Esophagus muscularis mucosa (tissue), 4 donors: Measurements from ENCODE around the gene FAM120B. TPM values are rescaled to one million over a fixed set of nuclear protein-coding genes. Genes with fewer than 3 reads are reported as not detected.

ENCODE experiments used
- DNase-seq: peaks from one replicate; pipeline ENCODE4 v3.0.0-alpha.2; 2017; ENCODE audit errors: extremely low spot score
- H3K27ac ChIP-seq, 4 donors: fragments of 200-600 bp; sonication (generic); replicated peaks in 1 of 4; 1 replicate in 3 of 4; 2 replicates in 1 of 4; pipeline ENCODE4 v1.5.1; 2016 to 2019; ENCODE audit warnings: mild to moderate bottlenecking in 1 of 4
- H3K27me3 ChIP-seq, 4 donors: fragments of 200-600 bp; sonication (generic); one replicate each; pipeline versions ENCODE4 v1.5.1 to v1.6.0; 2016 to 2019
- H3K36me3 ChIP-seq, 4 donors: fragments of 200-600 bp; sonication (generic); one replicate each; pipeline ENCODE4 v1.5.1; 2016 to 2019
- H3K4me1 ChIP-seq, 4 donors: fragments of 200-600 bp; sonication (generic); one replicate each; pipeline ENCODE4 v1.5.1; 2016 to 2019
- H3K4me3 ChIP-seq, 4 donors: fragments of 200-600 bp; sonication (generic); 1 replicate in 2 of 4; 2 replicates in 2 of 4; pipeline ENCODE4 v1.5.1; 2016 to 2019; ENCODE audit warnings: mild to moderate bottlenecking in 4 of 4, moderate library complexity in 1 of 4
- H3K9me3 ChIP-seq, 4 donors: fragments of 200-600 bp; sonication (generic); 1 replicate in 3 of 4; 2 replicates in 1 of 4; pipeline ENCODE4 v1.5.1; 2016 to 2019
- EP300 ChIP-seq: sonication (generic); formaldehyde crosslinking; IDR thresholded peaks from one replicate; pipeline ENCODE4 v1.6.1; 2017; ENCODE audit warnings: antibody characterized with exemption
- POLR2A ChIP-seq: fragments of 450-650 bp; IDR thresholded peaks from one replicate; pipeline ENCODE4 v1.6.1; 2017; ENCODE audit warnings: antibody characterized with exemption, moderate library complexity, mild to moderate bottlenecking, low read depth
- POLR2AphosphoS5 ChIP-seq, 2 donors: sonication (generic); formaldehyde crosslinking; IDR thresholded peaks; one replicate each; pipeline ENCODE4 v1.6.1; 2017; ENCODE audit warnings: antibody characterized with exemption in 2 of 2
- WGBS: methylation state at CpG from one replicate; pipeline ENCODE4 v1.1.5; 2018; 5-methylcytosine and 5-hydroxymethylcytosine counted together
- intact Hi-C: fragments of 100-400 bp; cut with DNase I; formaldehyde crosslinking; loops from one replicate; pipeline ENCODE4 v1.15.1; 2023
- total RNA-seq, 4 donors: library from RNA; depleted of rRNA; stranded (reverse); fragments of >200 nt; gene quantifications; one replicate each; pipeline versions ENCODE4 v1.1.0 to v1.2.1, GENCODE V29; 2016
- TF ChIP-seq, protein P1 (sequence below), 3 experiments: fragments of 200-600 bp in 2 of 3; fragments of 450-650 bp in 1 of 3; sonication (generic) in 2 of 3; IDR thresholded peaks; one replicate each; pipeline ENCODE4 v1.5.1; 2017 to 2019; ENCODE audit warnings: antibody characterized with exemption in 3 of 3, mild to moderate bottlenecking in 2 of 3, moderate library complexity in 1 of 3

FAM120B gene
- total RNA-seq, 4 donors from 2014 or later = 28.1 to 49.0 (median 33.7) TPM

DNA sequence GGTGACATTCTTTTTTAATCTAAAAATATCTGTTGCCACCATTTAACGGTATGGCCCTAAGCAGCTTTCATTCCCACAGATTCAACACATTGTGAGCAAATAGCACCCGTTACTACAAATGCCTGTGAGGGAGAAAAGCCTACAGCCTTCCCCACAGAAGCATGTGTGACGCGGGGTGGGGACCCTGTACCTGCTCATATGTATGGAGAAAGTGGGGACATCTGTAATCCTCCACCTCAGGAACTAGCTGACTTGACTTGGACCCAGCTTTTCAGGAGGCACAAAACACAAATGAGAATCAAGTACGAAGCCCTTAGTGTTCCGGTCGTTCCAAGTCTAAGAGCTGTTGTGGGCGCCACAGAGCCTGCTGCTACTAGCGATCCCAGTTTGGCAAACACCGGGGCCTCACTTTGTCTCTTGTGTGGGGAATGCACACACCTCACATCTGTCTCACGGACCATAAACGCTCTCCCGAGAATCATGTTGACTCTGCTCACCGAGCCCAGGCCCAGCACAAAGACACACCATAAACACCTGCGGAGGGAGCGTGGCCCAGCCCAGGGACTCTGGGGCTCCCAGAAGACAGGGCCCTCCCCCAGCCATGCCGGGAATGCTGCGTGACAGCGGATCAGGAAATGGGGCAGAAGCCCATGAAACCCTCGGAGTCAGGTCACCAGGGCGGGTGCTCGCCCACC, 37.3 kb upstream of the FAM120B start:
- Histone ChIP-seq H3K36me3 (no peaks in the 10 kb centered on the region), H3K27ac (no peak overlapping the region), H3K4me3 (no peak overlapping the region), H3K27me3 (peaks cover 0 to under 1% (median 0%) of the 10 kb centered on the region in 4 donors), H3K4me1 (peaks cover 0 to 7% (median 2%) of the 10 kb centered on the region in 4 donors), H3K9me3 (no peaks in the 10 kb centered on the region)
- TF ChIP-seq EP300 (no peak), POLR2A (no peak), POLR2AphosphoS5 (IDR thresholded peaks at IDR 0.05) (no peak)
- TF ChIP-seq, protein P1, sequence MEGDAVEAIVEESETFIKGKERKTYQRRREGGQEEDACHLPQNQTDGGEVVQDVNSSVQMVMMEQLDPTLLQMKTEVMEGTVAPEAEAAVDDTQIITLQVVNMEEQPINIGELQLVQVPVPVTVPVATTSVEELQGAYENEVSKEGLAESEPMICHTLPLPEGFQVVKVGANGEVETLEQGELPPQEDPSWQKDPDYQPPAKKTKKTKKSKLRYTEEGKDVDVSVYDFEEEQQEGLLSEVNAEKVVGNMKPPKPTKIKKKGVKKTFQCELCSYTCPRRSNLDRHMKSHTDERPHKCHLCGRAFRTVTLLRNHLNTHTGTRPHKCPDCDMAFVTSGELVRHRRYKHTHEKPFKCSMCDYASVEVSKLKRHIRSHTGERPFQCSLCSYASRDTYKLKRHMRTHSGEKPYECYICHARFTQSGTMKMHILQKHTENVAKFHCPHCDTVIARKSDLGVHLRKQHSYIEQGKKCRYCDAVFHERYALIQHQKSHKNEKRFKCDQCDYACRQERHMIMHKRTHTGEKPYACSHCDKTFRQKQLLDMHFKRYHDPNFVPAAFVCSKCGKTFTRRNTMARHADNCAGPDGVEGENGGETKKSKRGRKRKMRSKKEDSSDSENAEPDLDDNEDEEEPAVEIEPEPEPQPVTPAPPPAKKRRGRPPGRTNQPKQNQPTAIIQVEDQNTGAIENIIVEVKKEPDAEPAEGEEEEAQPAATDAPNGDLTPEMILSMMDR (IDR thresholded peaks at IDR 0.05) = no peak
- DNase-seq = no peak
- WGBS = 82% methylated on average over 20 of the region's 22 CpGs
- intact Hi-C loops = no loop called here

DNA sequence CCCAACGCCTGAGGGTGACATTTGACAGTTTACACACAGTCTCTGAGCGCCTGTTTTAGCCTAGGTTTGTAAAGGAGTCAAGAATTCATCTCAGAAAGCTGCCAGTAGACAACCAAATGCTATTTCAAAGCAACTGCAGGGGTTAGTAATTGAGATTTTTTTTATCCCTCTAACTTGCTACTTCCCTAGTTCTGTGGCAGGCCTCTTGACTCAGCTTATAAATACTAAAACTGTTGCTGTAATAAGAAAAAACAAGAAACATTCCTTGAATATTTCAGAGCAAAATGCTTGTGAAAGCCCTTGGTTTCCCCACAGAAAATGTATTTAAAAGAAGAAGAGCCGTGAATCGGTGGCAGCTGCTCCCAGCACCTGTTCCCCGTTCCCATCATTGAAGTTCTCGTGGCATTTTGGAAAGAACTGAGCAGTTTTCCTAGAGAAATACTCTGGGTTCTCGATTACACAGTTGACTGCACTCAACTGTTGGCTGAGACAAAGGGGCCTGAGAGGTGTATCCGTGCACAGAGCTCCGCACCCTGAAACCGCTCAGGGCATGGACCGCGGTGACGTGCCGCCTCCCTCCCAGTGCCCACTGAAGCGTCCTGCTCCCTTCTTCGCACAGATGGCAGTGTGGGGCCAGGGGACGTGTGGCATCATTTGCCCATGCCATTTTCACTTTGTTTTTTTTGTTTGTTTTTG, 36.6 kb upstream of the FAM120B start:
- H3K36me3 ChIP-seq = no peaks in the 10 kb centered on the region
- H3K4me1 ChIP-seq = peaks cover 0 to 7% (median 5%) of the 10 kb centered on the region in 4 donors
- DNase-seq = no peak
- H3K27me3 ChIP-seq = peaks cover 0 to 7% (median 0%) of the 10 kb centered on the region in 4 donors
- TF ChIP-seq POLR2AphosphoS5 (IDR thresholded peaks at IDR 0.05) = no peak
- TF ChIP-seq, protein P1 (IDR thresholded peaks at IDR 0.05) = no peak
- no peak for TF ChIP-seq POLR2A
- TF ChIP-seq EP300 = no peak
- H3K9me3 ChIP-seq = no peaks in the 10 kb centered on the region
- WGBS = 79% methylated on average over 17 of the region's 17 CpGs
- intact Hi-C loops = no loop called here
- H3K4me3 ChIP-seq = no peak overlapping the region
- H3K27ac ChIP-seq = no peak overlapping the region

- Histone ChIP-seq H3K36me3 (no peaks in the 10 kb centered on the region), H3K27me3 (peaks cover 0 to 9% (median 0%) of the 10 kb centered on the region in 4 donors), H3K4me3 (no peak overlapping the region), H3K4me1 (peaks cover 3 to 16% (median 12%) of the 10 kb centered on the region in 4 donors), H3K9me3 (no peaks in the 10 kb centered on the region), H3K27ac (no peak overlapping the region)
- 96% methylated on average over 19 of the region's 19 CpGs for WGBS
- no peak for TF ChIP-seq POLR2A
- TF ChIP-seq POLR2AphosphoS5 (IDR thresholded peaks at IDR 0.05) = no peak
- TF ChIP-seq, protein P1 (IDR thresholded peaks at IDR 0.05) = no peak
- TF ChIP-seq EP300 = no peak
- no peak for DNase-seq
- intact Hi-C loops = no loop called here
Measured at GRCh38 chr6:170270984-170271593, 35.5 kb upstream of the FAM120B start.

GRCh38 chr6:170271771-170272314, 34.7 kb upstream of the FAM120B start:
- no peak for DNase-seq
- peaks cover 9 to 23% (median 16%) of the 10 kb centered on the region in 4 donors for H3K4me1 ChIP-seq
- no peaks in the 10 kb centered on the region for H3K9me3 ChIP-seq
- no peak overlapping the region for H3K27ac ChIP-seq
- peak overlapping the region in 3 of 4 donors; percentile 6 to 40 (median 14) for H3K4me3 ChIP-seq
- TF ChIP-seq, protein P1 (IDR thresholded peaks at IDR 0.05) = no peak
- TF ChIP-seq POLR2A = no peak
- TF ChIP-seq EP300 = no peak
- no peaks in the 10 kb centered on the region for H3K36me3 ChIP-seq
- intact Hi-C loops = no loop called here
- peaks cover 0 to 9% (median 0%) of the 10 kb centered on the region in 4 donors for H3K27me3 ChIP-seq
- WGBS = 80% methylated on average over 31 of the region's 32 CpGs
